ENCODE measurements around the gene CACNB2.

CACNB2 gene

DNA sequence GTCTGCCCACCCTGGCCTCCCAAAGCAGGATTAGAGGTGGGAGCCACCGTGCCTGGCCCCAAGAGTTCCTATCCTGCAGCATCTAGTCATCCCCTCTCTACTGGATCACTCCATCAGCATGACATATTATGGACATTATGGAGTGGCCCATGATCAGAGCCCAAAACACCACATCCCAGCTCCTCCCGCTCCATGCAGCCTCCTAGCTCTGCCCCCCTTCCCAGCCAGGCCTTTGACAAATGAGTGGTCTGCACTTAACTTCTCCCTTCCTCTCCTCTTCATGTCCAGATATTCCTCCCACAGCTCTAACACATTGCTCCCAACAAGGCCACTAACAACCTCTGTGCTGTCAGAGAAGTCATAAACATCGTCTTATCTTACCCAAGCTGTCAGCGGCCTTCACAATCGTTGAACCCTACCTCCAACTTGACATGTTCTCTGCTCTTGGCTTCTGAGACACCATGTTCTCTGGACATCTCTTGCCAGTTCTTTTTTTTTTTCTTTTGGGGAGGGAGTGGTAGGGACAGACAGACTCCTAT, 323.5 kb downstream of the CACNB2 start:
- no peak for FAIRE-seq

DNA sequence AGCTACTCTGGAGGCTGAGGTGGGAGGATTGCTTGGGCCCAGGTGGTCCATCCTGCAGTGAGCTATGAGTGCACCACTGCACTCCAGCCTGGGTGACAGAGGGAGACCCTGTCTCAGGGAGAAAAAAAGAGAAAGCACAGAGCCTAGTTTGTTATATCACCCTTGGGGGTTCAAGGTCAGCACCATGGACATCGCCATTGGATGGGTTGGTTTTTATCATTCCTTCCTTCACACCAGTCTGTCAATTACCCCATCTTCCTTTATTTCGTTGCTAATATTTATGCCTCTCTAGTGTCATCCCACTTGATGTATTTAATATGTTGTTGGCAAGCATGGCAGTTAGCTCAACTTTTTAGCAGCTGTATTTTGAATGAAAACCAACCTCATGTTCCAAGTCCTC, 328.9 kb downstream of the CACNB2 start:
- no peak for FAIRE-seq

- no peak for FAIRE-seq
Measured at GRCh38 chr10:18472977-18473376, 332.8 kb downstream of the CACNB2 start.

- peak; percentile 97 for FAIRE-seq
Measured at GRCh38 chr10:18473424-18474117, 333.3 kb downstream of the CACNB2 start.

GRCh38 chr10:18474118-18474455, 333.9 kb downstream of the CACNB2 start:
- no peak for FAIRE-seq

DNA sequence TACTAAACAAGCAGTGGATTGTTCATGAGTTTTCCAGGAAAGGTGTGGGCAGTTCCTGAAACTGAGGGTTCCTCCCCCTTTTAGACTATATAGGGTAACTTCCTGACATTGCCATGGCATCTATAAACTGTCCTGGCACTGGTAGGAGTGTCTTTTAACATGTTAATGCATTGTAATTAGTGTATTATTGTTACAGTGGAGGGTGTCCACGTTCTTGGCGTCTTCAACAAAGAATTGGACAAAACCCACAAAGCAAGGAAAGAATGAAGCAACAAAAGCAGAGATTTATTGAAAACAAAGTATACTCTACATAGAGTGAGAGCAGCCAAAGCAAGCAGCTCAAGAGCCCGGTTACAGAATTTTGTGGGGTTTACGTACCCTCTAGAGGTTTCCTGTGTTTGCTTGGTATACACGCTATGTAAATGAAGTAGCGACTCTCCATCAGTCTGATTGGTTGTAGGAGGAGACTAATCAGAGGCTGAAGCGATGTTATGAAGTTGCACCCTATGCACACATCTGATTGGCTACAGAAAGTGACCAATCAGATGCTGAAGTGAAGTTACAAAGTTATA, 335.9 kb downstream of the CACNB2 start:
- no peak for FAIRE-seq

GRCh38 chr10:18478354-18478753, 338.1 kb downstream of the CACNB2 start:
- FAIRE-seq: no peak

GRCh38 chr10:18479502-18479901, 339.3 kb downstream of the CACNB2 start:
- FAIRE-seq: no peak

DNA sequence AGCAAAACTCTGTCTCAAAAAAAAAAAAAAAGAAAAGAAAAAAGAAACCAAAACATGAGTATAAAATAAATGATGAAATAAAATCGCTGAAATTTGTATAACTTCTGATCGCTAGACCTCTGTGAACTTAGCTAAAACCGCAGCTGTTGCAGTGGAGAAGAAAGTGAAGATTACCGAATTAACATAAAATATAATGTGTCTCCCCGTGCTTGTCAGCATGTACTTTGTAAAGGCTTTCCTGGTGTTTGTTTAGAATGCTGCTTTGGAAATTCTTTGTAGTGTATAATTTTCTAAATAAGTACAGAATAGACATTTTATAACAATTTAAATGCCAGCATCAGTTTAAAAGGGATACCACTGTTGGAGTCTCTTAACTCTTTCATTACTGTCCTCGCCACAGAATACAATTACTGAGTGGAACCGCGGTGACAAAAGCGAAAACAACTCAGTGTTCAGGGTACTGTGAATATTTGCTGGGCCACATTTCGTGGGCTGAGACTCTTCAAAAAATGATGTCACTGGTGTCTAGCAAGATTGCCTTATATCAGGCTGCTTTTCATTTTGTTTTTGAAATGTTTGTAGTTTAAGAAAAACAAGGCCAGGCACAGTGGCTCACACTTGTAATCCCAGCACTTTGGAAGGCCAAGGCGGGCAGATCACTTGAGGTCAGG, 343.4 kb downstream of the CACNB2 start:
- FAIRE-seq: no peak

DNA sequence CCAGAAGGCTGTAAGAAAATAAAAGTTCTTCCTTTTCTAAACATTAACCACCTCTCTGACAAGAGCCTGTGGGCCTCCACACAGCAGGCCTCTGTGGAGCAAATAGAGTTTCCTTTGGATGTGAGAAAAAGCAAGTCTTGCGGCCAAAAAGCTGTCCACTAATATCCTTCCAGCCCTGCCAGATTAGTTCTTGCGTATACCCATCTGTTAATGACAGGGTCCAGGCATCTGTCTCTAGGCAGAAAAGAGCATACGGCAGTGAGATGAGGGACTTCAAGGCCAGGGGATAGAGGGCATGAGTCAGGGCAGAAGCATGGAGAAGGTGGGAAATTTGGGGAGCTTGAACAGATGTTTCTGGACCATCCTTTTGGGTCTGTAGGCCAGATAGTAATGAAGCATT, 346.2 kb downstream of the CACNB2 start:
- FAIRE-seq: no peak

DNA sequence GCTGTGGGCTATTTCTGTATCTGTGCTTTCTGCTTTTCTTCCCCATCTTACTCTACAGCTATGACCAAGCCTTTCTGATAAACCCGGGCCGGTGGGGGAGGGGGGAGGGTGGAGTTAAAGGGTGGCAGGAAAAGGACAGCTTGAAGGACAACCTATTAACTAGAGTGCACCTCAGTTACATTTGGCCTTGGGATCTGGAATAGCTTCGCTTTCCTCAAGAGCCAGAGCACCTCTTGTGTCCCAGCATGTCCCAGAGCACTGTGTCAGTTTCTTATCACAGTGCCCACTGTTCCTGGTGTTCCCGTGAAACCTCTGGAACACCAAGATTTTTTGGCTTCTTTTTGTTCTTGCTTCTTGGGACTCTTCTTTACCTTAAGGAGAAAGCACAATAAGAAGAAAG, 350.5 kb downstream of the CACNB2 start:
- FAIRE-seq: no peak

GRCh38 chr10:18497806-18498369, 357.7 kb downstream of the CACNB2 start:
- no peak for FAIRE-seq

DNA sequence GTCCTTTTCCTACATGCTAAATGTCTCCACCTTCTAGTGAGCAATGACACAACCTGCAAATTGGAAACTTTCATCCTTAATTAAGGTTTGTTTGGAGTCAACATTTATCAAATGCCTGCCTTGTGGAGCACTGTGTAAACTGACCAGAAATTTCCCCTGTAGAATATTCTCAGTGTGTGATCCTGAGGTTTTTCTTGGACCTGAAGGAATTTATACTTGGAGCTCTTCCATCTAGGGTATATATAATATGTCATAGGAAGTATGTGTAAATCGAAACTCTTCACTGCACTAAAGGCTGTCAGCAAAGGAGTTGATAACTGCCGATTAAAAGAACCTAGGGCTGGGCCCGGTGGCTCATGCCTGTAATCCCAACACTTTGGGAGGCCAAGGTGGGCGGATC, 358.8 kb downstream of the CACNB2 start:
- FAIRE-seq: no peak

GRCh38 chr10:18500576-18500975, 360.4 kb downstream of the CACNB2 start:
- no peak for FAIRE-seq

- no peak for FAIRE-seq
Measured at GRCh38 chr10:18501198-18501597, 361.0 kb downstream of the CACNB2 start.

- no peak for FAIRE-seq
Measured at GRCh38 chr10:18501629-18502028, 361.4 kb downstream of the CACNB2 start.

- FAIRE-seq: no peak
Measured at GRCh38 chr10:18504161-18504560, 363.9 kb downstream of the CACNB2 start.

DNA sequence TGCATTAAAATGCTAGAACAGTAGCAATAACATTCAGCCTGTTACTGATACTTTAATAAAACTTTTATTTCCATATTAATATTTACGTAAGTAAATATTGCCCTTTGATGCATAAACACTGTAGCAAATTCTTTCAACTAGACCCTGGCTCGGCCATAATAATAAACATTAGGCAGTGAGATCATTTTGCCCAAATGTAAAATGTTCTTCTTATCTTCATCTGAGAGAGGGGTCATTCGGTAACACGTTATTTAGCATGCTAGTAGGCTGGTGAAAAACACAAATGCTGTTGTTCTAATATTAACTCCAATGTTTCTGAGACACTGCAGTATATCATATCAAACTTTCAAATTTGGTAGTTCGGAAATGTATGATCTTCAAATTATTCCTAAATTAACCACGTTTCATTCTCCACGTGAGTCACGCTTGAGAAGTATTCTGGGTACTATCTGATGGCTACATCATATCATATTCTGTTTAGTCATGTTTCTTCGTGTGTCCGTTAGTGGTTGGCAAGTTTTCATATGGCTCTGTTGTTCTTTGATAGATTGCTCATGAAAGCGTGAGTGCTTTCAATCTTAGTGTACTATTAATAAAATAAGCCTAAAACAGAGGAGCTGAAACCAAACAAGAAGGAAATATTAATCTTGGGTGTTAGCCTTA, 365.4 kb downstream of the CACNB2 start:
- FAIRE-seq: peak; percentile 24

- FAIRE-seq: no peak
Measured at GRCh38 chr10:18508587-18508986, 368.4 kb downstream of the CACNB2 start.

DNA sequence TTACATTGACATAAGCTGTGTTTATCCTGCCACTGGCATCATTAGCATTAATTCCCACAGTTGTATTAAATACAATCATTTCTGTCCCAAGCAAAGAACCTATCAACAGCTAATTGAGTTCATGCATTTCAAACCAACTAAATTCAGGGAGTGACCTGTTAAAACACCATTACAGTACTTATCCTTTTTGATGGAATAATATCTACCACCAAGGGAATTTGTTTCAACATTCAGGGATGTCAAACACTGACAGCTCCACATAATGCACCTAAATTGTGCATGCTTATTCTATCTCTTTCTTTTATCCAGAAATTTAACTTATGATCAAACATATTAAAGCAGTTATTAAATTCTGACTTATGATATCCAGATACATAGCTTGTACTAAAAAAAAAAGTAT, 374.3 kb downstream of the CACNB2 start:
- no peak for FAIRE-seq

- FAIRE-seq: no peak
Measured at GRCh38 chr10:18516851-18517250, 376.6 kb downstream of the CACNB2 start.

DNA sequence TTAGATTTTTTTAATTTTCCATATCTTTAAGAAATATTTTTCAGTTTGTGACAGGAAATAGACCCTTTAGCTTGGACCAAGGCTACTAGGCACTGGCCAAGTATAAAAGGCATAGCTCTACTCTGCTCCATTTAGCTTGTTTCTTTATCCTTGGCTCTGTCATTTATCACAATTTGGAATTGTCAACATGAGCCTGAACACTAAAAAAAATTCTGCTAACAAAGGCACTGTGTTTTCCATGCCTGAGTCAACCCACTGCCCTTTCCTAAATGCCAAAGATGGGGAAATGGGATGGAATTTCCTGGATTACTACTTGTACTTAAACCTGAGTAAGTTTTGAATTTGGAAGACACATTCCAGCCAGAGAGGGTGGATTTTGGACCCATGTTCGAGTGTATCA, 382.8 kb downstream of the CACNB2 start:
- peak; percentile 5 for FAIRE-seq

DNA sequence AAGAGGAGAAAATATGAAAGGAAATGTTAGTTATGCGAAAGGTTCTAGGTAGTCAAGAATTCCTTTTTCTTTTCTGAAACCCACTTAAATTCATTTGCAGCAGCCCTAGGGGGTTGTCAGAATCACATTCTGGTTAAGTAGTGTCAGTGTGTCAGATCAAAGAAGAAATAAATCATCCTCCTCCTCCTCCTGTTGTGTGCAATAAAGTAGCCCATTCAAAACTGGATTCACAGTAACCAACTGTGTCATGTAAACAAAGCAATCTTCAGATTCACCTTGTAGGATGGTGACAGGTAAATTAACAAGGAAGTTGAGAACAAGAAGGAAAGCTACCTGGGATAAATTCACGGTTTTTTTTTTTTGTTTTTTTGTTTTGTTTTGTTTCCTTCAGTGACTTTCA, 383.6 kb downstream of the CACNB2 start:
- FAIRE-seq: no peak

Measured in islet of Langerhans (tissue), 1 donor.